NCI-H128 (cell line): ENCODE data around the gene DENND10.
"Not testable (repeated sequence)": the region's sequence is repeated elsewhere in the genome, so short reads cannot be mapped to it uniquely, and the experiment has no call there.

Source experiments
- DNase-seq: peaks from one replicate; lab custom pipeline; 2025; ENCODE audit not compliant: unreplicated experiment; lab: John Stamatoyannopoulos, UW

Gene DENND10

DNA sequence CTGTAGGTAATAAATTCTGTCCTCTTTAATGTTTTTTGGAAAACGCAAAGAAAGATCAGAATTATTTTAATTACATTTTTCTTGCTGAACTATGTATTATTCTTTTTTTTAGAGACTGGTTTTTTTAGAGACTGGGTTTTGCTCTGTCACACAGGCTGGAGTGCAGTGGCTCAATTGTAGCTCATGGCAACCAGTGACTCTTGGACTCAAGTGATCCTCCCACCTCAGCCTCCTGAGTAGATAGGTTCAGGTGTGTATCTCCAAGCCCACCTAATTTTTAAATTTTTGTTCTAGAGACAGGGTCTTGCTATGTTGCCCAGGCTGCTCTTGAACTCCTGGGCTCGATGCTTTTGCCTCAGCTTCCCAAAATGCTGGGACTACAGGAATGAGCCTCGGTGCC, 5.3 kb upstream of the DENND10 start:
- no peak for DNase-seq

DNA sequence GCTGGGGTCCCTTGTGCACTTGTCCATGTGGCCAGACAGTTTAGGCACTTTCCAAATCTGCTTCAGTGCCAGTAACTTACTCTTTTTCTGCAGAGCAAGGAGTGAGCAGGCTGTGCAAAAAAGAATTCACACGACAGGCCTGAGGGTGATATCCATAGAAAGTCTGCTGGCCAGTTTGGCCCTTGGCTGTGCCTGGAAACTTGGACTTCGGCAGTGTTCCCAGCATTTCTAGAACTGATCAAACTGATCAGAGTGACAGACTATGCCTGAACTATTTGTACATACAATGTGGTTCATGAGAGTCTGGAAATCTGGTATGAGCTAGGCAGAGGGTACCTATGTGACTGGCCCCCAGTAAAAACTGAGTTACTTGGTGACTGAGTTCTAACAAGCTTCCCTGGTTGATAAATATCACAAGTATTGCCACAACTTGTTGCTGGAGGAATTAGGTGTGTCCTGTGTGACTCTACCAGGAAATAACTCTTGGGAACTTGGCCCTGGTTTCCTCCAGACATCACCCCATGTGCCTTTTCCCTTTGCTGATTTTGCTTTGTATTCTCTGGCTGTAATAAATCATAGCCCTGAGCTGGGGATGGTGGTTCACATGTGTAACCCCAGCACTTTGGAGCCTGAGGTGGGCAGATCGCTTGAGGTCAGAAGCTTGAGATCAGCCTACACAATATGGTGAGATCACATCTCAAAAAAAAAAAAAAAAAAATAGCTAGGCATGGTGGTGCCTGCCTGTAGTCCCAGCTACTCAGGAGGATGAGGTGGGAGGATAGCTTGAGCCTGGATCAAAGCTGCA, 3.3 kb upstream of the DENND10 start:
- DNase-seq = no peak

DNA sequence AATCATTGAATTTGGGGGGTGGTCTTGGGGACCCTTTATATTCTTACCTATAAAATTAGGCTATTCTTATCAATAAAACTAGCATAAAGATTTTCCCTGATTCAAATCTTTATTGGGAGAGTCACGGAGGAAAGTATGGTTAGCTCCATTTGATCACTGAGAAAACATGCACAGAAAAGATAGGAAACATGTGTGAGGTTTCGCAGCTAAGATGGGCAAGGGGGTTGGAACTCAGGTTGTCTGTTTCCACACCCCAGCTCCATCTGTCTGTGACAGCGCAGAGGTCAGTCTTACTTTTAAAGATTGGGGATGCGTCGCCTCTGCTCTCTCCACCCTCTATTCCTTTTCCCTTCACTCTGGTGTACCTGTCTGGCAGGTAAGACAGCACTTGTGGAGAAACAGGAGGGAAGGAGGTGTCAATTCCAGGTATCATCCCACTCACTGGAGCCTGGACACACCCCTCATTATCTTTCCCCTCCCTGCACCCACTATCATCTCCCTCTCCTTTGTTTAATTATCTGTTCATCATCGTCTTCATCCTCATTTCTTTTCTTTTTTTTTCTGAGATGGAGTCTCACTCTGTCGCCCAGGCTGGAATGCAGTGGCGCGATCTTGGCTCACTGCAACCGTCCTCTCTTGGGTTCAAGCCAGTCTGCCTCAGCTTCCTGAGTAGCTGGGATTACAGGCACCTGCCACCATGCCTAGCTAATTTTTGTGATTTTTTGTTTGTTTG, 2.4 kb upstream of the DENND10 start:
- no peak for DNase-seq

DNA sequence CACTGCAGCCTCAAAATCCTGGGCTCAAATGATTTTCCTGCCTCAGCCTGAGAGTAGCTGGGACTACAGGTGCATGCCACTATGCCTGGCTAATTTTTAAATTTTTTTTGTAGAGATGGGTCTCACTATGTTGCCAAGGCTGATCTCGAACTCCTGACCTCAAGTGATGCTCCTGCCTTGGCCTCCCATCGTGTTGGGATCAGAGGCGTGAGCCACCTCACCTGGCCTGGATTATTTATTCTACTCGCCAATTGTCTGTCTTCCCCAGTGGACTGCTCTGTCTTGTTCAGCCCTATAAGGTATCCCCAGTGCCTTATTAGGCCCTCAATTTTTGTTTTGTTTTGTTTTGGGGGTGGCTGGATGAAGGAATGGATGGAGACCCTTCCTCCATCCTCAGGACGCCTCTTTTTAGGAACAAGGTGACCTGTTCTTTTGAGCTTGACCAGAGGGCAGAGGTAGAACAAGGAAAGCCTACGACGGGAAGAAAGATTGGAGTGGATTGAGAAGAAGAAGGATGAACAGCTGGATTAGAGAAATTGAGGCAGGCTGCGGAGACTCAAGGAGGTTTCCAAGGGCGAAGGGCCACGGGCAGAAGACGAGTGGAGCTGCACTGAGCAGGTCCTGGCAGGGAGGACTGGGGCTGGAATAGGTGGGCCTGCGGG, 541 bp upstream of the DENND10 start:
- no peak for DNase-seq

DNA sequence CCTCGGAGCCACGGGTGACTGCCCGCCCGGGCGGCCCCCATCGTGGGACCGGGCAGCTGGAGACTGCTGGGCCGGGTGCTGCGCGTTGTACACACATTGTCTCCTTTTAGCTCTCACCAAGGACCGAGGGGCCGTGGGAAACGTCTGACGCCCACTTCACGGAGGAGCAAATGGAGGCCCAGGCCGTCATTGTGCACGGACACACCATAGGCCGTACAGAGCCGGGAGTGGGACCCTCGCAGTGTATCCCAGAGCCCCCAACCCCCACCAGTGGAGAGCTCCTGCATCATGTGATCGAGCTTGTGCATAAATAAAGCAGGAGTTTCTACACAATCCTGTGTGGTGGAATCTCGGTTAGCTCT, 722 bp downstream of the DENND10 start:
- DNase-seq = no peak

DNA sequence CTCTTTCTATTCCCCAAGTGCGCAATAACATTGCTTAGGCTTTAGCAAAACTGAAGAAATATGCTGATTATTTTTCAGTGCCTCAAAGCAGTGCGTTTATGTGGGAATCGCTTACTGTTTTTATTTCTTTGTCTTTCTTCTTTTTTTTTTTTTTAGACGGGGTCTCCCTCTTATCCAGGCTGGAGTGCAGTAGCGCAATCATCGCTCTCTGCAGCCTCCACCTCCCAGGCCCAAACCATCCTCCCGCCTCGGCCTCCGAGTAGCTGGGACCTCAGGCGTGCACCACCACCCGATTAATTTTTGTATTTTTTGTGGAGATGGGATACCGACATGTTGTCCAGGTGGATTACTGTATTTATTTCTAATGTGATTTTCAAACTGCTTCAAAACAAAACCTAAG, 1.2 kb downstream of the DENND10 start:
- no peak for DNase-seq

DNA sequence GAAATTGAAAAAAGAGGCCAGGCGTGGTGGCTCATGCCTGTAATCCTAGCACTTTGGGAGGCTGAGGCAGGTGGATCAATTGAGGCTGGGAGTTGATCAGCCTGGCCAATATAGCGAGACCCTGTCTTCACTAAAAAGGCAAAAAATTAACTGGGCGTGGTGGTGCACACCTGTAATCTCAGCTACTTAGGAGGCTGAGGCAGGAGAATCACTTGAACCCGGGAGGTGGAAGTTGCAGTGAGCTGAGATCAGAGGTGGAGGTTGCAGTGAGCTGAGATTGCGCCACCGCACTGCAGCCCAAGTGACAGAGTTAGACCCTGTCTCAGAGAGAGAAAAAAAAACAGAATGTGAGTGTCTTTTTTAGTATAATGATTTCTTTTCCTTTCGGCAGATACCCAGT, 2.0 kb downstream of the DENND10 start:
- not testable (repeated sequence) for DNase-seq

DNA sequence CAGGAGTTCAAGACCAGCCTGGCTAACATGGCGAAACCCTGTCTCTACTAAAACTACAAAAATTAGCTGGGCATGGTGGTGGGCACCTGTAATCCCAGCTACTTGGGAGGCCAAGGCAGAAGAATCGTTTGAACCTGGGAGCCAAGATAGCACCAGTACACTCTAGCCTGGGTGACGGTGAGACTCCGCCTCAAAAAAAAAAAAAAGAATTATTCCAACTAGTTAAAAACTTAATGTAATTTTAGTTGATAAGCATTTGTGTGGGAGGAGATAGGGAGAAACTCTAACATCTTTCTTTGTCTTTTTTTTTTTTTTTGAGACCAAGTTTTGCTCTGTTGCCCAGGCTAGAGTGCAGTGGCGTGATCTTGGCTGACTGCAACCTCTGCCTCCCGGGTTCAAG, 3.2 kb downstream of the DENND10 start:
- not testable (repeated sequence) for DNase-seq

DNA sequence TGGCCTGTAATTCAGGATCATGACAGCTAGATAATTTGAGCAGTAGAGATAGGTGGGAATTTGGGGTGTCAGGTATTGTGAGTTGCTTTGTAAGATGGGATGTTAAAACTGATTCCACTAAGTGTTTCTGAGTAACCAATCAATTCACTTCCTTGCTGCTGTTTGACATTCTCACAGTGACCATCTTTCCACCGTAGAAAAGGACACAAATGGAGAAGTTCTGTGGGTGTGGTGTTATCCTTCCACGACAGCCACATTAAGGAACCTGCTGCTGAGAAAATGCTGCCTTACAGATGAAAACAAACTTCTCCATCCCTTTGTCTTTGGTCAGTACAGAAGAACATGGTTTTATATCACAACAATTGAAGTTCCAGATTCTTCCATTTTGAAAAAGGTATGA, 3.9 kb downstream of the DENND10 start:
- not testable (repeated sequence) for DNase-seq

DNA sequence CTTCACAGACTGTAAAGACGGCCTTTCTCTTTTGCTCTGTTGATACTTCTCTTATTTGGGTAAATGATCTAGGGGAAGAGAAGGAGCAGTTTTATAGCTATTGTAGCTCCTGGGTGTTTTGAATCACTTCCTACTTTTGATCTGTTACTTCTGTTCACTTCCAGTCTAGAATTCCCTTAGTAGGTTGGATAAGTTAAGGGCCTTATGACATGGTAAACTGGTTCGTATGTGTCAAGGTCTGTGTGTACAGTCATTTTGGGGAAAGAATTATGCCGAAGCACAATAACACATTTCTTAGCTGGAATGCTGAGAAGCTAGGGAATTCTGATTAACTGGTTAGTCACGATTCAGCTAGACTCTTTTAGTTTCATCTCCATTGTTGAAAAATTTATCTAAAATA, 8.1 kb downstream of the DENND10 start:
- DNase-seq = no peak

DNA sequence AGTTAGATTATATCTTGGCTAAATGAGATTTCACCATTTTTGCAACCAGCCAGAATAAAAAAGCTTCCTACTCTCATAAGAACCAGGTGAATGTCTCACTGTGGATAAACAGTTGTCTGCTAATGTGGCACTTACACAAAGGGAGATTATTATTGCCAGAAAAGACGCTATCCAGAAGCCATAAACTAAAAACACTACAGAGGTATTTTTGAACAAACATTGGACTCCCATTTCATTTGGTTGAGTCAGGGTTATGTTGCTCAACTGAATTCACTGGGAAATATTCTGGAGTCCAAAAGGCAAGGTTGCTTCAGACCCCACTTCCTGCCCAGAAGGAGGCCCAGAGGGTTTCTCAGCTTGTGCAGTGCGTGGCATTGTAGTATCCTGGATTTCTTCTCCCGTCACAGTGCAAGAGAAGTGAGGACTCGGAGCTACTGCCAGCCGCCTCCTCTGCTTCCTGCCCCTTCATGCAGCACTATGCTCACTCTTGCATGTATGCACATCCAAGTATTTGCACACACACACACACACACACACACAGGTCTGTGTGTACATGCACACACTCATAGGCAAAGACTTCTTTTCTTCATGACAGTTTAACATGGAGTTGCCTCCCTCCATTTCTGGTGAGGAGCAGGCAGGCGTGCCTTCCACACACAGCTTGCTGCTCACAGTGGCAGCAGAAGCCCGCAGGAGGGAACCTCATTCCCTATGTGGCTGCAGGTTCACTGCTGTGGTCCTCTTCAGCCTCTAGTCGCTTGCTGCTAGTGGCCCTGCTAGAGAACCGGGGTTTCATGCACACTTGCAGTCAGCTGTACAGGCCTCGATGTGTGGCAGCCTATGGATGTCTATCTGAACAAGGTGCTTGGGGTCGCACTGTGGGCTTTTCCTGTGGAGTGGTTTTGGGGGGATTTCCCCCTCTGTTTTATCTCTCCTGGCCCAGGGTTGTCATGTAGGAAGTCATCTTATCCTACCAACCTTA, 10.1 kb downstream of the DENND10 start:
- DNase-seq = no peak

DNA sequence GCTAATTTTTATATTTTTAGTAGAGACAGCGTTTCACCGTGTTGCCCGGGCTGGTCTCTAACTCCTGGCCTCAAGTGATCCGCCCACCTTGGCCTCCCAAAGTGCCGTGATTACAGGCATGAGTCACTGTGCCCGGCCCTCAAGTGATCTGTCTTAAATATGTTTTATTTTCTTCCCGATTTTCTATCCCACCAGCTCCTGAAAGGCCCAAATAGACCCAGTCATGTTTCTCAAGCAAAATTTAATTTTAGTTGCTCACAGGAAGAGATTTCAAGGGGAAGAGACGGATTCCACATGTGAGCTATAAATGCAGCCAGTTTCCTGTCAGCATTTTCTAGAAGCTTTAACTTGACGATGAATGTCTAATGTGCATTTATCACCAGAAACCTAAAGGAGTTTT, 12.0 kb downstream of the DENND10 start:
- no peak for DNase-seq

DNA sequence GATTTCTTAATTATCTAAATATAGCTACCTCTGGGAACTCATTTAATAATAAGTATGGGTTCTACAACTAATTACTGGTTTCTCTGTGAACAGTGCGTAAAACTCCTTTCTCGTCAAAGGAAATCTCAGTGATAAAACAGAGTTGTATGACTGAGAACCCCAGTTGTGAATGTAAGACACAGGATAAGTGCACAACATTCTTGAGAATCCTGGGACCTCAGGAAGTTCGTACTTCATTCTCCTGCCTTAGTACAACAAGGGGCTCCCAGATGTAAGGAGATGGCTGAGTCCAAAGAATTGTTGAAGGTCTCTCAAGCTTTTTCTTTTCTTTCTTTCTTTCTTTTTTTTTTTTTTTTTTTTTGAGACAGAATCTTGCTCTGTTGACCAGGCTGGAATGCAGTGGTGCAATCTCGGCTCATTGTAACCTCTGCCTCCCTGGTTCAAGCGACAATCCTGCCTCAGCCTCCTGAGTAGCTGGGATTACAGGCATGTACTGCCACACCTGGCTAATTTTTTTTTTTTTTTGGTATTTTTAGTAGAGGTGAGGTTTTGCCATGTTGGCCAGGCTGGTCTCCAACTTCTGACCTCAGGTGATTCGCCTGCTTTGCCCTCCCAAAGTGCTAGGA, 12.5 kb downstream of the DENND10 start:
- DNase-seq = no peak

DNA sequence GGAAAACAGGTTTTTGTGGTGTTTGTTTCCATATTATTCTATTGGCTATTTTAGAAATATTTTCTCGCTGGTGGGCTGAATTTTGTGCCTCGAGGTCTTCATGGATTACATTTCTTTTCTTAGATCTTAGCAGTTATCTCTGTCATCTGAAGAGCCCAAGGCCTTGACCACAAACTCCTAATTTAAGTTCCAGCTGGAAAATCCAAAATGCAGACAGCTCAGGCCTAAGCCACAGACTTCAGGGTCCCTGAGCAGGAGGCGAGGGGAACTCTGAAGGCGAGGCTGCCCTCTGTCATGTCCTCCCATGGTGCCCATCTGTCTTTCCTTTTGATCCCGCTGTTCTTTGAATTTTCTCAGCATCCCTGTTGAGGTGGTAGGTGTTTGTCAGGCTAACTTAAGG, 14.3 kb downstream of the DENND10 start:
- no peak for DNase-seq

DNA sequence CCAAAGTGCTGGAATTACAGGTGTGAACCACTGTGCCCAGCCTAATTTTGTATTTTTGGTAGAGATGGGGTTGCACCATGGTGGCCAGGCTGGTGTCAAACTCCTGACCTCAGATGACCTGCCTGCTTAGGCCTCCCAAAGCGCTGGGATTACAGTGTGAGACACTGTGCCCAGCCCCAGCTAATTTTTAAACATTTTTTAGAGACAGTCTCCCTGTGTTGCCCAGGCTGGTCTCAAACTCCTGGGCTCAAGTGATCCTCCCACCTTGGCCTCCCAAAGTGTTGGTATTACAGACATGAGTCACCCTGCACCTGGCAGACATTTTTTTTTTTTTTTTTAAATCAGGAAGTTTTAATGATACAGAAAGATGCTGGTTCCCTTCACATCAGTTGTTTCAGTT, 15.5 kb downstream of the DENND10 start:
- DNase-seq = no peak

DNA sequence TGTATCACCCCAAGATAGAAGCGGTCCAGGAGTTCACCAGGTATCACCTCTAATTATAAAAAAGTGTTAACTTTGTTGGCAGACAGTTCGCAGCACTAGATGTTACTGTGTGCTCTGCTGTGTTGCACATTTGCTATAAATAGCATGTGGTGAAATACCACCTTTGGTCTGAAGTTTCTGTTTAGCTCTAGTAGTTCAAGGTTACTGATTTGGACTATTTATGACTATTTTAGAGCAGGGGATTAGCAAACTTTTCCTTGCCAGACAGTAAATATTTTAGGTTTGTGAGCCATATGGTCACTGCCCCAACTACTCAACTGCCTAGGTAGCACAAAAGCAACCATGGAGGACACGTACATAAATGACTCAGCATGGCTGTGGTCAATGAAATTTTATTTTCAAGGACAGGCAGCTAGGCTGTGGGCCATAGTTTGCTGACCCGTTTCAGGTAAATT, 16.5 kb downstream of the DENND10 start:
- no peak for DNase-seq

DNA sequence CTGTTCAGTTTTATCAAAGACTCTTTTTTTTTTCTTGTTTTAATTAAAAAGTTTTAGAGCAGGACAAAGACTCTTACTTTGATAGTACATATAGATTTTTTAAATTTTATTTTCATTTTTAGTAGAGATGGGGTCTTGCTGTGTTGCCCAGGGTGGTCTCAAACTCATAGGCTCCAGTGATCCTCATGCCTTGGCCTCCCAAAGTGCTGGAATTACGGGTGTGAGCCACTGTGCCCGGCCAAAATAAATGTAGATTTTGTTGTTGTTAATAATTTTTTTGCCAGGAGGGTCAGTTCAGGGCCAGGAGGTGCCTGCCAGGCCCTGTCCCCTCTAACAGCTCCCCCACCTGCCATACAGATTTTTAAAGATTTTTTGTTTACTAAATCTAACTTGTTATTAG, 17.0 kb downstream of the DENND10 start:
- no peak for DNase-seq

DNA sequence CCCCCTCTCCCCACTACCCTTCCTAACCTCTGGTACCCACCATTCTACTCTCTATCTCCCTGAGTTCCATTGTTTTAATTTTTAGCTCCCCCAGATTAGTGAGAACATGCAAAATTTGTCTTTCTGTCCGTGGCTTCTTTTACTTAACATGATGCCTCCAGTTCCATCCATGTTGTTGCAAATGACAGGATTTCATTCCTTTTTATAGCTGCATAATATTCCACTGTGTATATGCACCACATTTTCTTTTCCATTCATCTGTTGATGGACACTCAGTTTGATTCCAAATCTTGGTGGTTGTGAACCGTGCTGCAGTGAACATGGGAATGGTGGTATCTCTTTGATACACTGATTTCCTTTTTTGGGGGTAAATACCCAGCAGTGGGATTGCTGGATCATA, 22.0 kb downstream of the DENND10 start:
- no peak for DNase-seq

DNA sequence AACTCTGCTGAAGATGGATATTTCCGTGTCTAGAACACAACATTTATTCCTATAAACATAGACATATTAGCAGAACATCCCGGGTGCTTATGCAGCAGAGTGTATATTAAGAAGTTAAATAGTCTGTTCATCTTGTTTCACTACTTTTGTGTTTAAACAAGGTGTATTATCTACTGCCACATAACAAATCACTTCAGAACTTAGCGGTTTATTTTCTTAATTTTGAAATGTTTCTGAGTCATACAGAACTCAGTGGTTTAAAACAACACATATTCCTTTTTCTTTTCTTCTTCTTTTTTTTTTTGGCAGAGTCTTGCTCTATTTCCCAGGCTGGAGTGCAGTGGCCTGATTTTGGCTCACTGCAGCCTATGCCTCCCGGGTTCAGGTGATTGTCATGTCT, 25.8 kb downstream of the DENND10 start:
- DNase-seq = no peak

DNA sequence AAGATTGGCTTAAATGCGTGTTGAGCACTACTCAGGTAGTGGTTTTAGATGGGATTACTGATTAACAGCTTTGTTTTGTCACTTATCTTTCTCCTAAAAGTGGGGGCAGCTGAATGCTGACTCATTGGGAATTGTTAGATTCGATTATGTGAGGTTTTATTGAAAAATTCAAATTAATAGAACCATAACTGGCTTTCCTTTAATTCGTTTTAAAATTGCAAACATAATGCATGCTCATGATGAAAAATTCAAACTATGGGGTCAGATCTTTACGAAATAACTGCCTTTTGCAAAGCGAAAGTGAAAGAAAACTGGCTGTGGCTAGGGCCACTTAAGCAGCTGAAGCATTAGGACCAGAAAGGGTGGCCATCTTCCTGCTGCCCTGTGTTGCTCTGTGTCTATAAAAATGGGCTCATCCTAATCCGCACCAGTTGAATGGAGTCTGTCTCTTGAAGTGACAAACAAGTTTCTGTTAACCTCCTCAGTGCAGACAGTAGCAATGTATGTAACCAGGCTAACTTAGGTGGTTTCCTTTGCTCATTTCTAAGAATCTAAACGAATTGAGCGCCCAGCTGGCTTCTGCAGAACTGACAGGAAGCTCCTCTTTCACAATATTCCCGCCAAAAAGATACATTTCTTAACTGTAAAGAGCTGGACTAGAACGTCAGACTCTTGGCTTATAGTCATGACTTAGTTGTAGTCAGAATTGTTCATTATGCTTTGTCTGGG, 27.8 kb downstream of the DENND10 start:
- DNase-seq = no peak
